ENCODE results near the gene HILPDA. TPM values are rescaled to one million over a fixed set of nuclear protein-coding genes. Genes with fewer than 3 reads are reported as not detected.
A peak's percentile ranks its signal among the peaks of the same experiment; 100 is the strongest.

HILPDA gene
- total RNA-seq, 6 experiments from 2014 or later = 1.8 to 60.6 (median 3.6) TPM

- Histone ChIP-seq H3K36me3 (no peaks in the 10 kb centered on the region), H3K4me3 (no peak overlapping the region), H3K4me1 (peaks cover 0 to 3% (median 0%) of the 10 kb centered on the region in 4 donors), H3K9me3 (no peaks in the 10 kb centered on the region), H3K27ac (no peak overlapping the region), H3K27me3 (no peaks in the 10 kb centered on the region)
- 83% methylated on average over 6 of the region's 6 CpGs for WGBS (ENCODE audit: insufficient coverage, low coverage, low lambda C conversion rate, missing lambda C conversion rate)
- no peak for DNase-seq
- intact Hi-C loops (cut with DNase I) = no loop called here
- TF ChIP-seq CTCF (IDR thresholded peaks at IDR 0.05) = no peak
- no peak for TF ChIP-seq POLR2A (IDR thresholded peaks at IDR 0.05)
- peak in 1 of 4 donors; percentile 56 for ATAC-seq
Measured at GRCh38 chr7:128448751-128449302, 6.9 kb upstream of the HILPDA start.

DNA sequence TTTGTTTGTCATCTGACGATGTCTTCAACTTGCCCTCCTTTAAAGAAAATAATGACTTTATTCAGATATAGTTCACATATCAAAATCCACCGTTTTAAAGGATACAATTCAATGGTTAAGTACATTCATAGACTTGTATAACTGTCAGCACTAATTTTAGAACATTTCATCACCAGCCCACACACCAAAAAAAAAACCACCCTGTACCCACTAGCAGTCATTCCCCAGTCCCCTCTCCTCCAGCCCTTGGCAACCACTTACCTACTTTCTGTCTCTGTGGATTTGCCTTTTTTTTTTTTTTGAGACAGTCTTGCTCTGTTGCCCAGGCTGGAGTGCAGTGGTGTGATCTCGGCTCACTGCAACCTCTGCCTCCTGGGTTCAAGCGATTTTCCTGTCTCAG, 5.3 kb upstream of the HILPDA start:
- no peaks in the 10 kb centered on the region for H3K36me3 ChIP-seq
- no peak overlapping the region for H3K27ac ChIP-seq
- no peak for ATAC-seq
- H3K4me3 ChIP-seq = no peak overlapping the region
- H3K27me3 ChIP-seq = no peaks in the 10 kb centered on the region
- intact Hi-C loops (cut with DNase I) = no loop called here
- TF ChIP-seq CTCF (IDR thresholded peaks at IDR 0.05) (no peak), POLR2A (IDR thresholded peaks at IDR 0.05) (no peak)
- peaks cover 0 to 16% (median 1%) of the 10 kb centered on the region in 4 donors for H3K4me1 ChIP-seq
- DNase-seq = no peak
- H3K9me3 ChIP-seq = no peaks in the 10 kb centered on the region
- 84% methylated on average over 4 of the region's 4 CpGs for WGBS (ENCODE audit: insufficient coverage, low coverage, low lambda C conversion rate, missing lambda C conversion rate)

GRCh38 chr7:128450913-128451312, 4.8 kb upstream of the HILPDA start:
- no peak for TF ChIP-seq POLR2A (IDR thresholded peaks at IDR 0.05)
- TF ChIP-seq CTCF (IDR thresholded peaks at IDR 0.05) = no peak
- Histone ChIP-seq H3K4me1 (peaks cover 0 to 16% (median 1%) of the 10 kb centered on the region in 4 donors), H3K36me3 (no peaks in the 10 kb centered on the region), H3K27ac (no peak overlapping the region), H3K27me3 (no peaks in the 10 kb centered on the region), H3K4me3 (no peak overlapping the region), H3K9me3 (no peaks in the 10 kb centered on the region)
- DNase-seq = no peak
- ATAC-seq = no peak
- intact Hi-C loops (cut with DNase I) = no loop called here
- WGBS (ENCODE audit: insufficient coverage, low coverage, low lambda C conversion rate, missing lambda C conversion rate) = 96% methylated on average over 5 of the region's 5 CpGs

- Histone ChIP-seq H3K27ac (no peak overlapping the region), H3K4me1 (peaks cover 0 to 27% (median 3%) of the 10 kb centered on the region in 4 donors), H3K9me3 (no peaks in the 10 kb centered on the region), H3K36me3 (no peaks in the 10 kb centered on the region), H3K27me3 (no peaks in the 10 kb centered on the region), H3K4me3 (no peak overlapping the region)
- intact Hi-C loops (cut with DNase I) = no loop called here
- ATAC-seq = no peak
- TF ChIP-seq CTCF (IDR thresholded peaks at IDR 0.05) (no peak), POLR2A (IDR thresholded peaks at IDR 0.05) (no peak)
- no peak for DNase-seq
- WGBS (ENCODE audit: insufficient coverage, low coverage, low lambda C conversion rate, missing lambda C conversion rate) = 57% methylated on average over 1 of the region's 1 CpG
Measured at GRCh38 chr7:128452552-128452951, 3.1 kb upstream of the HILPDA start.
